Superior temporal gyrus (tissue), 1 donor: ENCODE measurements around the gene ZNF892.
"Not testable (repeated sequence)": the region's sequence is repeated elsewhere in the genome, so short reads cannot be mapped to it uniquely, and the experiment has no call there.

Experiments
- DNase-seq: peaks from one replicate; pipeline ENCODE4 v3.0.0-alpha.2; 2016; ENCODE audit errors: extremely low spot score

ZNF892 gene

DNA sequence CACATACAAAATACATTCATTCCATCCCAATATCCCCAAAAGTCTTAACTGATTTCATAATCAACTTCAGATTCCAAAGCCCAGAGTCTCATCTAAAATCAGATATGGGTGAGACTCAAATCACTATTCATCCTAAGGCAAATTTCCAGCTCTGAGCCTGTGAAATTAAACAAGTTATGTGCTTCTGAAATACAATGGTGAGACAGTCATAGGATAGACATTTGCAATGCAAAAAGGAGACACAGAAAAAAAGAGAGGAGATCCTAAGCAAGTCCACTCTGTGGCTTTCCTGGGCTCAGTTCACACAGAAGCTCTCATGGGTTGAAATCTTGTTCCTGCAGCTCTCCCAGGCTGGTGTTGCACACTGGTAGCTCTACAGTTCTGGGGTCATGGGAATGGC is 18.3 kb downstream of the ZNF892 start:
- no peak for DNase-seq

DNA sequence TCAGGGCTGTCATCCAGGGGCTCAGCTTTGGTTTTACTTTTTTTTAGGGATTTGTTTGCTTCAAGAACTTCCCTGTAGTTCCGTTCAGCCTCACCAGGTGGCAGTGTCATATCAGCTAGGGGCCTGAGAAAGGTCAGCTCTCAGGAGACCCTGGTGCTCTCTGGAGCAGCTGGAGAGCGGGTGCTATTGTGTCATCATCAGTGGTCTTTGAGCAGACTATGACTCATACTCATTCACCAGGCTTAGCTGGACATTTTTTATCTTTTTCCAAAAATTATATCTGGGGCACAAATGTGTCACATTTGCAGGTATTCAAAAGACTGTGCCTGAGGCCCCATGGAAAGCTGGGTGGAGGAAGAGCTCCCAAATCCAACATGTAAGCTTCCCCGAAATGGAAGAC is 24.4 kb downstream of the ZNF892 start:
- DNase-seq = peak; percentile 91

- DNase-seq = no peak
Measured at GRCh38 chr2:95232232-95232631, 24.9 kb downstream of the ZNF892 start.

GRCh38 chr2:95234286-95234785 is 27.0 kb downstream of the ZNF892 start:
- DNase-seq = no peak

GRCh38 chr2:95234816-95235215 is 27.5 kb downstream of the ZNF892 start:
- DNase-seq = no peak

DNA sequence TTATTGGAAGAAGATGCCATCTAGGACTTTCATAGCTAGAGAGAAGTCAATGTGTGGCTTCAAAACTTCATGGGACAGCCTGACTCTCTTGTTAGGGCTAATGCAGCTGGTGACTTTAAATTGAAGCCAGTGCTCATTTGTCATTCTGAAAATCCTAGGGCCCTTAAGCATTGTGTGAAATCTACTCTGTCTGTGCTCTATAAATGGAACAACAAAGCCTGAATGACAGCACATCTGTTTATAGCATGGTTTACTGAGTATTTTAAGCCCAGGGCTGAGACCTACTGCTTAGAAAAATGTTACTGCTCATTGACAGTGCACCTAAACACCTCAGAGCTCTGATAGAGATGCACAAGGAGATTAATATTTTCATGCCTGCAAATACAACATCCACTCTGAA is 30.8 kb downstream of the ZNF892 start:
- DNase-seq = no peak

DNA sequence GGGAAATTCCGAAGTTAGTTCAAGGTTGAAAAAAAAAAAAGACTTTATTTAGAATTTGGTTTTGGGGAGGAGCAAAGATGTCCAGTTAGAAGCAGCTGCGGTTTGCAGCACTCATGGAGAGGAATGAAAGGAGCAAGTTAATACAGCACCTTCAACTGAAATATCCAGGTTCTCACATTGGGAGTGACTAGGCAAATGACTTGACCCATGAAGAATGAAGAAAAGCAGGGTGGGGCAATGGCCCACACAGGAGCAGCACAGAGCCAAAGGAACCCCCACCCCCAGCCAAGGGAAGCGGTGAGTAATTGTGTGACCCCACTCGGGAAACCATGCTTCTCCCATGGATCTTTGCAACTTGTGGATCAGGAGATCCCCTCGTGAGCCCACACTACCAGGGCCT is 32.8 kb downstream of the ZNF892 start:
- no peak for DNase-seq

- no peak for DNase-seq
Measured at GRCh38 chr2:95240556-95240955, 33.2 kb downstream of the ZNF892 start.

DNA sequence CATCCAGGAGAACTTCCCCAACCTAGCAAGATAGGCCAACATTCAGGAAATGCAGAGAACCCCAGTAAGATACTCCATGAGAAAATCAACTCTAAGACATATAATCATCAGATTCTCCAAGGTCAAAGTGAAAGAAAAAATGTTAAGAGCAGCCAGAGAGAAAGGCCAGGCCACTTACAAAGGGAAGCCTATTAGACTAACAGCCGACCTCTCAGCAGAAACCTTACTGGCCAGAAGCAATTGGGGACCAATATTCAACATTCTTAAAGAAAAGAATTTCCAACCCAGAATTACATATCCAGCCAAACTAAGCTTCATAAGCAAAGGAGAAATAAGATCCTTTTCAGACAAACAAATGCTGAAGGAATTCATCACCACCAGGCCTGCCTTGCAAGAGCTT is 34.8 kb downstream of the ZNF892 start:
- not testable (repeated sequence) for DNase-seq
